ENCODE results near the gene SMPD3. TPM values are rescaled to one million over a fixed set of nuclear protein-coding genes. Genes with fewer than 3 reads are reported as not detected.

SMPD3 gene
- total RNA-seq, 1 experiment from 2014 or later: 0.17 TPM

GRCh38 chr16:68432701-68433100 is 15.6 kb downstream of the SMPD3 start:
- Histone ChIP-seq H3K36me3 (ENCODE audit: insufficient read depth, low read length, poor library complexity, severe bottlenecking) (no peaks in the 10 kb centered on the region), H3K4me1 (ENCODE audit: insufficient read depth, low read length, poor library complexity, severe bottlenecking) (no peaks in the 10 kb centered on the region), H3K4me3 (ENCODE audit: low read depth, low read length, poor library complexity, severe bottlenecking) (no peak overlapping the region), H3K9me3 (ENCODE audit: low read depth, low read length, poor library complexity, severe bottlenecking) (peaks cover 4% of the 10 kb centered on the region), H3K27ac (ENCODE audit: low read depth, low read length, poor library complexity, severe bottlenecking) (no peak overlapping the region), H3K27me3 (replicated peaks; ENCODE audit: insufficient read depth, low read depth, low read length, poor library complexity) (no peaks in the 10 kb centered on the region)
- no TSS peak for BruUV-seq (replicated peaks)
- POLR2A ChIA-PET (ENCODE audit: low non-redundant PET): no interaction called here
- DNase-seq (ENCODE audit: low spot score): no peak
- CTCF ChIA-PET: no interaction called here
- intact Hi-C loops (cut with micrococcal nuclease; ENCODE audit: unreplicated experiment): no loop called here
- TF ChIP-seq CTCF (conservative IDR thresholded peaks at IDR 0.05; ENCODE audit: low read depth, low read length): no peak
- TF ChIP-seq EZH2 (IDR thresholded peaks at IDR 0.05; ENCODE audit: borderline replicate concordance, low read depth, low read length, poor library complexity, severe bottlenecking): no peak

GRCh38 chr16:68429076-68429854 is 19.0 kb downstream of the SMPD3 start:
- ChIA-PET CTCF (no interaction called here), POLR2A (ENCODE audit: low non-redundant PET) (no interaction called here)
- no peaks in the 10 kb centered on the region for H3K9me3 ChIP-seq (ENCODE audit: low read depth, low read length, poor library complexity, severe bottlenecking)
- H3K4me3 ChIP-seq (ENCODE audit: low read depth, low read length, poor library complexity, severe bottlenecking): no peak overlapping the region
- no peaks in the 10 kb centered on the region for H3K27me3 ChIP-seq (replicated peaks; ENCODE audit: insufficient read depth, low read depth, low read length, poor library complexity)
- BruUV-seq (replicated peaks): no TSS peak
- H3K27ac ChIP-seq (ENCODE audit: low read depth, low read length, poor library complexity, severe bottlenecking): no peak overlapping the region
- intact Hi-C loops (cut with micrococcal nuclease; ENCODE audit: unreplicated experiment): no loop called here
- DNase-seq (ENCODE audit: low spot score): no peak
- TF ChIP-seq CTCF (conservative IDR thresholded peaks at IDR 0.05; ENCODE audit: low read depth, low read length) (no peak), EZH2 (IDR thresholded peaks at IDR 0.05; ENCODE audit: borderline replicate concordance, low read depth, low read length, poor library complexity, severe bottlenecking) (no peak)
- no peaks in the 10 kb centered on the region for H3K36me3 ChIP-seq (ENCODE audit: insufficient read depth, low read length, poor library complexity, severe bottlenecking)
- no peaks in the 10 kb centered on the region for H3K4me1 ChIP-seq (ENCODE audit: insufficient read depth, low read length, poor library complexity, severe bottlenecking)

GRCh38 chr16:68427649-68428303 is 20.5 kb downstream of the SMPD3 start:
- Histone ChIP-seq H3K4me1 (ENCODE audit: insufficient read depth, low read length, poor library complexity, severe bottlenecking) (no peaks in the 10 kb centered on the region), H3K4me3 (ENCODE audit: low read depth, low read length, poor library complexity, severe bottlenecking) (no peak overlapping the region), H3K27ac (ENCODE audit: low read depth, low read length, poor library complexity, severe bottlenecking) (no peak overlapping the region), H3K9me3 (ENCODE audit: low read depth, low read length, poor library complexity, severe bottlenecking) (no peaks in the 10 kb centered on the region), H3K36me3 (ENCODE audit: insufficient read depth, low read length, poor library complexity, severe bottlenecking) (no peaks in the 10 kb centered on the region), H3K27me3 (replicated peaks; ENCODE audit: insufficient read depth, low read depth, low read length, poor library complexity) (no peaks in the 10 kb centered on the region)
- POLR2A ChIA-PET (ENCODE audit: low non-redundant PET): no interaction called here
- intact Hi-C loops (cut with micrococcal nuclease; ENCODE audit: unreplicated experiment): no loop called here
- CTCF ChIA-PET: interaction anchor here (0.6 kb wide), 1 partner anchor 60 kb away, joined by 3 read pairs; no protein-coding TSS in a partner anchor
- DNase-seq (ENCODE audit: low spot score): no peak
- TF ChIP-seq EZH2 (IDR thresholded peaks at IDR 0.05; ENCODE audit: borderline replicate concordance, low read depth, low read length, poor library complexity, severe bottlenecking) (no peak), CTCF (conservative IDR thresholded peaks at IDR 0.05; ENCODE audit: low read depth, low read length) (no peak)
- BruUV-seq (replicated peaks): no TSS peak
